HCT116 (cell line): ENCODE results near the gene FAM204A.

ENCODE experiments used
- CTCF ChIP-seq, 3 experiments: fragments of 200-600 bp in 1 of 3; sonication (generic) in 1 of 3; IDR thresholded peaks in 2 of 3; conservative IDR thresholded peaks in 1 of 3; 2 replicates each; pipeline ENCODE4 v1.5.1; 2012 to 2017; ENCODE audit warnings: low read depth in 2 of 3, low read length in 2 of 3, antibody characterized with exemption in 1 of 3, borderline replicate concordance in 1 of 3, control low read depth in 1 of 3, mild to moderate bottlenecking in 1 of 3, mixed read lengths in 1 of 3, mixed run types in 1 of 3, moderate library complexity in 1 of 3; ENCODE audit not compliant: insufficient read depth in 1 of 3
- ELF1 ChIP-seq: IDR thresholded peaks from 2 replicates; pipeline ENCODE4 v1.6.1; 2012; ENCODE audit warnings: low read depth, borderline replicate concordance
- POLR2A ChIP-seq: IDR thresholded peaks from 2 replicates; pipeline ENCODE4 v1.7.0; 2011; ENCODE audit warnings: borderline replicate concordance; ENCODE audit not compliant: insufficient read depth, insufficient read length; ENCODE audit errors: extremely low read depth
- POLR2AphosphoS5 ChIP-seq: IDR thresholded peaks from 2 replicates; pipeline ENCODE4 v1.6.1; 2011; ENCODE audit warnings: mild to moderate bottlenecking, low read depth, low read length, moderate library complexity

GRCh38 chr10:118272149-118272721, 69.9 kb downstream of the FAM204A start:
- TF ChIP-seq CTCF (IDR thresholded peaks at IDR 0.05 in 2 of 3, conservative IDR thresholded peaks at IDR 0.05 in 1 of 3; ENCODE audit: borderline replicate concordance in 1 of 3, insufficient read depth in 1 of 3, low read depth in 2 of 3, low read length in 2 of 3) = no peak
- TF ChIP-seq POLR2A = no peak
- TF ChIP-seq ELF1 = no peak
- TF ChIP-seq POLR2AphosphoS5 = no peak
